GM23248 (cell line): ENCODE results near the gene CSMD2. TPM values are rescaled to one million over a fixed set of nuclear protein-coding genes. Genes with fewer than 3 reads are reported as not detected.

Source experiments
- DNase-seq: peaks from one replicate; pipeline ENCODE4 v3.0.0-alpha.2; 2015
- H2AFZ ChIP-seq: fragments of 200-600 bp; sonication (generic); 2 replicates; pipeline ENCODE4 v1.6.1; 2016; ENCODE audit warnings: antibody characterized with exemption
- H3F3A ChIP-seq: fragments of 200-600 bp; sonication (generic); 2 replicates; pipeline ENCODE4 v1.6.1; 2016; ENCODE audit warnings: mild to moderate bottlenecking, antibody characterized with exemption, mixed run types; ENCODE audit not compliant: insufficient read depth
- H3K27ac ChIP-seq: fragments of 200-600 bp; sonication (generic); 2 replicates; pipeline ENCODE4 v1.5.1; 2016; ENCODE audit warnings: mild to moderate bottlenecking
- H3K27me3 ChIP-seq: fragments of 200-600 bp; sonication (generic); replicated peaks from 2 replicates; pipeline ENCODE4 v1.6.1; 2016; ENCODE audit warnings: mild to moderate bottlenecking; ENCODE audit not compliant: insufficient read depth
- H3K36me3 ChIP-seq: fragments of 200-600 bp; sonication (generic); 2 replicates; pipeline ENCODE4 v1.6.1; 2016; ENCODE audit warnings: low read depth, mild to moderate bottlenecking
- H3K4me1 ChIP-seq: fragments of 200-600 bp; sonication (generic); 2 replicates; pipeline ENCODE4 v1.6.1; 2016; ENCODE audit warnings: mild to moderate bottlenecking; ENCODE audit not compliant: insufficient read depth
- H3K4me2 ChIP-seq: fragments of 200-600 bp; sonication (generic); one replicate; pipeline ENCODE4 v1.6.1; 2016; ENCODE audit warnings: mild to moderate bottlenecking; ENCODE audit not compliant: unreplicated experiment
- H3K4me3 ChIP-seq: fragments of 200-600 bp; sonication (generic); 2 replicates; pipeline ENCODE4 v1.5.1; 2016; ENCODE audit warnings: mild to moderate bottlenecking
- H3K79me2 ChIP-seq: fragments of 200-600 bp; sonication (generic); 2 replicates; pipeline ENCODE4 v1.6.1; 2016; ENCODE audit warnings: mild to moderate bottlenecking; ENCODE audit not compliant: insufficient read depth
- H3K9ac ChIP-seq: fragments of 200-600 bp; sonication (generic); 2 replicates; pipeline ENCODE4 v1.6.1; 2016; ENCODE audit warnings: mild to moderate bottlenecking
- H3K9me2 ChIP-seq: fragments of 200-600 bp; sonication (generic); 2 replicates; pipeline ENCODE4 v1.6.1; 2016; ENCODE audit warnings: mixed run types, mild to moderate bottlenecking, moderate library complexity; ENCODE audit not compliant: insufficient read depth
- H3K9me3 ChIP-seq: fragments of 200-600 bp; sonication (generic); one replicate; pipeline ENCODE4 v1.6.1; 2017; ENCODE audit warnings: low read depth
- H4K20me1 ChIP-seq: fragments of 200-600 bp; sonication (generic); 2 replicates; pipeline ENCODE4 v1.6.0; 2016; ENCODE audit not compliant: insufficient read depth
- EZH2 ChIP-seq: fragments of 200-600 bp; sonication (generic); IDR thresholded peaks from 2 replicates; pipeline ENCODE4 v1.6.1; 2018; ENCODE audit warnings: antibody characterized with exemption, mild to moderate bottlenecking; ENCODE audit not compliant: insufficient read depth, poor library complexity, severe bottlenecking
- EZH2phosphoT487 ChIP-seq: fragments of 200-600 bp; sonication (generic); IDR thresholded peaks from 2 replicates; pipeline ENCODE4 v1.6.1; 2018; ENCODE audit warnings: antibody characterized with exemption, moderate library complexity, mild to moderate bottlenecking, low read depth; ENCODE audit not compliant: insufficient read depth
- WGBS, 2 experiments: methylation state at CpG; one replicate each; pipeline ENCODE4 v1.1.6; 2015 to 2017; ENCODE audit warnings: low lambda C conversion rate in 2 of 2, low coverage in 1 of 2; ENCODE audit errors: missing lambda C conversion rate in 2 of 2; 5-methylcytosine and 5-hydroxymethylcytosine counted together
- in situ Hi-C: fragments of 300-500 bp; cut with MboI; formaldehyde crosslinking; loops from 2 replicates; pipeline ENCODE4 v1.15.0; 2020
- polyA plus RNA-seq: library from polyadenylated mRNA; unstranded; fragments of >200 nt; fragmentation: Nextera tagmentation; extraction: Ambion mirVana; gene quantifications from 2 replicates; pipeline ENCODE4 v1.2.1, GENCODE V29; 2016
- total RNA-seq: library from RNA; depleted of rRNA; stranded (reverse); fragments of >200 nt; shearing (Covaris generic); gene quantifications from 2 replicates; pipeline ENCODE4 v1.2.3, GENCODE V29; 2014

Gene CSMD2
- total and polyA plus RNA-seq, 2 experiments from 2014 or later, result 4.5 to 7.1 TPM

- Histone ChIP-seq H3K27me3 (no peaks in the 10 kb centered on the region), H3K4me2 (no peak overlapping the region), H3K9me2 (no peaks in the 10 kb centered on the region), H3K4me3 (no peak overlapping the region), H3K36me3 (no peaks in the 10 kb centered on the region), H3K9ac (no peak overlapping the region), H3F3A (no peaks in the 10 kb centered on the region), H3K4me1 (no peaks in the 10 kb centered on the region), H2AFZ (no peak overlapping the region), H3K79me2 (no peaks in the 10 kb centered on the region), H3K27ac (no peak overlapping the region), H3K9me3 (no peaks in the 10 kb centered on the region), H4K20me1 (no peaks in the 10 kb centered on the region)
- TF ChIP-seq EZH2 (no peak), EZH2phosphoT487 (no peak)
- WGBS, 2 experiments, result 81% methylated on average over 11 of the region's 11 CpGs
- no peak for DNase-seq
- in situ Hi-C loops, result no loop called here
Measured at GRCh38 chr1:33930346-33931110, 234.5 kb downstream of the CSMD2 start.

- H3K27me3 ChIP-seq, result no peaks in the 10 kb centered on the region
- no peak overlapping the region for H3K4me3 ChIP-seq
- no peak overlapping the region for H2AFZ ChIP-seq
- H4K20me1 ChIP-seq, result no peaks in the 10 kb centered on the region
- H3K4me2 ChIP-seq, result no peak overlapping the region
- no peaks in the 10 kb centered on the region for H3K9me2 ChIP-seq
- H3K27ac ChIP-seq, result no peak overlapping the region
- H3K4me1 ChIP-seq, result no peaks in the 10 kb centered on the region
- H3K36me3 ChIP-seq, result no peaks in the 10 kb centered on the region
- H3K9ac ChIP-seq, result no peak overlapping the region
- no peaks in the 10 kb centered on the region for H3K79me2 ChIP-seq
- in situ Hi-C loops, result no loop called here
- H3K9me3 ChIP-seq, result no peaks in the 10 kb centered on the region
- H3F3A ChIP-seq, result no peaks in the 10 kb centered on the region
- TF ChIP-seq EZH2phosphoT487 (no peak), EZH2 (no peak)
- peak; percentile 32 for DNase-seq
Measured at GRCh38 chr1:33928251-33928650, 236.8 kb downstream of the CSMD2 start.

- H3K79me2 ChIP-seq, result no peaks in the 10 kb centered on the region
- no peak overlapping the region for H3K9ac ChIP-seq
- no peak overlapping the region for H2AFZ ChIP-seq
- no peak for DNase-seq
- no peak overlapping the region for H3K4me3 ChIP-seq
- WGBS, 2 experiments, result 92 to 97% methylated on average over 2 of the region's 2 CpGs
- H3K4me2 ChIP-seq, result no peak overlapping the region
- H3K9me2 ChIP-seq, result no peaks in the 10 kb centered on the region
- no peaks in the 10 kb centered on the region for H3F3A ChIP-seq
- in situ Hi-C loops, result no loop called here
- no peaks in the 10 kb centered on the region for H3K4me1 ChIP-seq
- H3K36me3 ChIP-seq, result no peaks in the 10 kb centered on the region
- no peak overlapping the region for H3K27ac ChIP-seq
- H3K27me3 ChIP-seq, result no peaks in the 10 kb centered on the region
- TF ChIP-seq EZH2phosphoT487 (no peak), EZH2 (no peak)
- no peaks in the 10 kb centered on the region for H4K20me1 ChIP-seq
- H3K9me3 ChIP-seq, result no peaks in the 10 kb centered on the region
Measured at GRCh38 chr1:33927721-33928120, 237.3 kb downstream of the CSMD2 start.

GRCh38 chr1:33925586-33925985, 239.4 kb downstream of the CSMD2 start:
- H3K36me3 ChIP-seq, result no peaks in the 10 kb centered on the region
- no peaks in the 10 kb centered on the region for H3F3A ChIP-seq
- H3K4me1 ChIP-seq, result no peaks in the 10 kb centered on the region
- no peak overlapping the region for H2AFZ ChIP-seq
- H3K79me2 ChIP-seq, result no peaks in the 10 kb centered on the region
- 96 to 99% methylated on average over 8 of the region's 8 CpGs for WGBS, 2 experiments
- no peak overlapping the region for H3K4me2 ChIP-seq
- no peaks in the 10 kb centered on the region for H4K20me1 ChIP-seq
- TF ChIP-seq EZH2phosphoT487 (no peak), EZH2 (no peak)
- no peak overlapping the region for H3K9ac ChIP-seq
- no peaks in the 10 kb centered on the region for H3K27me3 ChIP-seq
- H3K27ac ChIP-seq, result no peak overlapping the region
- no peaks in the 10 kb centered on the region for H3K9me3 ChIP-seq
- no peak overlapping the region for H3K4me3 ChIP-seq
- H3K9me2 ChIP-seq, result no peaks in the 10 kb centered on the region
- no peak for DNase-seq
- in situ Hi-C loops, result no loop called here

- H3K4me1 ChIP-seq, result peaks cover 9% of the 10 kb centered on the region; the same call in 1 of the 2 replicates
- DNase-seq, result no peak
- 96 to 97% methylated on average over 5 of the region's 5 CpGs for WGBS, 2 experiments
- no peak overlapping the region for H3K27ac ChIP-seq
- no peak overlapping the region for H3K4me2 ChIP-seq
- H3K4me3 ChIP-seq, result no peak overlapping the region
- H3K36me3 ChIP-seq, result no peaks in the 10 kb centered on the region
- no peaks in the 10 kb centered on the region for H3K27me3 ChIP-seq
- H3K9me3 ChIP-seq, result no peaks in the 10 kb centered on the region
- H4K20me1 ChIP-seq, result no peaks in the 10 kb centered on the region
- TF ChIP-seq EZH2phosphoT487, result no peak
- TF ChIP-seq EZH2, result no peak
- no peaks in the 10 kb centered on the region for H3K9me2 ChIP-seq
- no peak overlapping the region for H3K9ac ChIP-seq
- no peak overlapping the region for H2AFZ ChIP-seq
- H3K79me2 ChIP-seq, result no peaks in the 10 kb centered on the region
- in situ Hi-C loops, result no loop called here
- peaks cover 23% of the 10 kb centered on the region; the same call in 1 of the 2 replicates for H3F3A ChIP-seq
Measured at GRCh38 chr1:33921281-33921680, 243.7 kb downstream of the CSMD2 start.
